Nucleus accumbens (tissue), 56 donors: Measurements from ENCODE around the gene GPX4.

Experiments used
- DNase-seq, 56 donors: peaks; one replicate each; lab custom pipeline; 2025; lab: John Stamatoyannopoulos, UW

The GPX4 gene

GRCh38 chr19:1145635-1146411 is 42.0 kb downstream of the GPX4 start:
- no peak for DNase-seq

GRCh38 chr19:1146412-1146699 is 42.6 kb downstream of the GPX4 start:
- no peak for DNase-seq

GRCh38 chr19:1146858-1147780 is 43.3 kb downstream of the GPX4 start:
- DNase-seq, result no peak

GRCh38 chr19:1147934-1148549 is 44.2 kb downstream of the GPX4 start:
- no peak for DNase-seq

- no peak for DNase-seq
These were observed 45.7 kb downstream of the GPX4 start for GRCh38 chr19:1149259-1150045.

- DNase-seq, result no peak
These were observed 46.7 kb downstream of the GPX4 start for GRCh38 chr19:1150333-1151036.

- no peak for DNase-seq
These were observed 47.4 kb downstream of the GPX4 start for GRCh38 chr19:1151037-1151724.

GRCh38 chr19:1151917-1152587 is 48.3 kb downstream of the GPX4 start:
- DNase-seq, result no peak

GRCh38 chr19:1153891-1154730 is 50.3 kb downstream of the GPX4 start:
- no peak for DNase-seq

- DNase-seq, result peak in 22 of 56 donors; percentile 7 to 59 (median 24)
These were observed 51.0 kb downstream of the GPX4 start for GRCh38 chr19:1154731-1155351.

- peak in 3 of 56 donors; percentile 23 to 52 (median 47) for DNase-seq
These were observed 51.8 kb downstream of the GPX4 start for GRCh38 chr19:1155352-1156304.
